Hematopoietic multipotent progenitor cell (in vitro differentiated cells): Measurements from ENCODE around the gene CENPA. TPM values are rescaled to one million over a fixed set of nuclear protein-coding genes. Genes with fewer than 3 reads are reported as not detected.
"Not testable (repeated sequence)": the region's sequence is repeated elsewhere in the genome, so short reads cannot be mapped to it uniquely, and the experiment has no call there.

Experiments
- DNase-seq, 3 donors: peaks; one replicate each; pipeline ENCODE4 v3.0.0-alpha.2; 2011 to 2015; ENCODE audit warnings: low read depth in 2 of 3, low spot score in 2 of 3
- total RNA-seq: library from RNA; depleted of rRNA; stranded (reverse); fragments of >200 nt; gene quantifications from one replicate; pipeline ENCODE4 v1.2.3, GENCODE V29; 2012

Gene CENPA
- total RNA-seq, 1 donor = 0.81 TPM

DNA sequence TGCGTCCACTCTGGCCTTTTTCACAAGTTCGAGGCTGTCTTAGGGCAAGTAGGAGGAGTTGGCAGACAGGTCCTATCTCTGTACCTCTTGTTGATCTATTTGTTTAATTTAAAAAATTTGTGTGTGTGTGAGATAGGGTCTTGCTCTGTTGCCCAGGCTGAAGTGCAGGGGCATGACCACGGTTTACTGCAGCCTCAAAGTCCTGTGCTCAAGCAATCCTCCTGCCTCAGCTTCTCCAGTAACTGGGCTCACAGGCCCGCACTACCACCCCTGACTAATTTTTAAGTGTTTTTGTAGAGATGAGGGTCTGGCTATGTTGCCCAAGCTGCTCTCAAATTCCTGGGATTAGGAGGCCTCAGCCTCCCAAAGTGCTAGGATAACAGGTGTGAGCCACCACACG is 26.0 kb upstream of the CENPA start:
- DNase-seq = no peak

DNA sequence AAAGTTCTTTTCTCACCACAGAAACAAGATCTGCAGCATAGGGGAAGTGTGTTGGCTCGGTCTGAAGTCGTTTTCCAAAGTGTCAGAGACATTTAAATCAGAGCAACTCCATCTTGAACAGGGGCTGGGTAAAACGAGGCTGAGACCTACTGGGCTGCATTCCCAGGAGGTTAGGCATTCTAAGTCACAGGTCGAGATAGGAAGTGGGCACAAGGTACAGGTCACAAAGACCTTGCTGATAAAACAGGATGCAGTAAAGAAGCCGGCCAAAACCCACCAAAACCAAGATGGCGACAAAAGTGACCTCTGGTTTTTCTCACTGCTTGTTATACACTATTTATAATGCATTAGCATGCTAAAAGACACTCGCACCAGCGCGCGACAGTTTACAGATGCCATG is 24.9 kb upstream of the CENPA start:
- DNase-seq = not testable (repeated sequence)

DNA sequence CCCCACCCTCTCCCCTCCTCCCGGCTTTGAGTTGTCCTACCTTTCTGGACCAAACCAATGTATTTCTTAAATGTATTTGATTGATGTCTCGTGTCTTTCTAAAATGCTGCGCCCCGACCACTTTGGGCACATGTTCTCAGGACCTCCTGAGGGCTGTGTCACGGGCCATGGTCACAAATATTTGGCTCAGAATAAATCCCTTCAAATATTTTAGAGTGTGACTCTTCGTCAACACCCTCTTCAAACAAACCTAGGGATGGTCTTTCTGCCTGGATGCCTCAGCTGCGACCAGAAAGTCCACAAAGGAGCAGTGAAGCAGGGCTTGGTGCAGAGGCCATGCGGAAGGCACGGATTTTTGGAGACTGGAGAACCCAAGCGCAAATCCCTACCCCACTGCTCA is 22.8 kb upstream of the CENPA start:
- no peak for DNase-seq

GRCh38 chr2:26764078-26764887 is 21.6 kb upstream of the CENPA start, which contains the start of gene SLC35F6:
Gene SLC35F6 (plus strand): TSS chr2:26764284. CDS start chr2:26764350, 66 bp downstream.
- peak; percentile 68 to 81 (median 75) for DNase-seq

DNA sequence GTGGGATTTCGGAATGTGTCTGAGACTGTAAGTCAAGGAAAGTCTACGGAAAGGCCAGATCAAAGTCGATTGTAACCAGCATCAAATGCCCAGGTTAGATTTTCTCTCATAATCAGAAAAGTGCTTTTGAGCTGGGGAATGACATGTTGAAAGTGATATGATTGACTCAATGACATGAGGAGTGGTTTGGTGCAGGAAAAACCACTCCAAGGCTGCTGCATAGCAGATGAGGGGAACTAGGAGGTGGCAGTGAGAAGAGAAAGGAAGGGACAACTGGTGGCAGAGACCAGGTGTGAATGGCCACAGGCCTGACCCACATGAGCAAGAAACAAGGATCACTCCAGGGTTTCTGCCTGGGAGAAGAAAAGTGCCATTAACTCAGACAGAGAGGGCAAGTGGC is 20.9 kb upstream of the CENPA start:
- no peak for DNase-seq

GRCh38 chr2:26765475-26766200 is 20.2 kb upstream of the CENPA start:
- DNase-seq = no peak

- no peak for DNase-seq
These were observed 18.7 kb upstream of the CENPA start for GRCh38 chr2:26767129-26767528.

DNA sequence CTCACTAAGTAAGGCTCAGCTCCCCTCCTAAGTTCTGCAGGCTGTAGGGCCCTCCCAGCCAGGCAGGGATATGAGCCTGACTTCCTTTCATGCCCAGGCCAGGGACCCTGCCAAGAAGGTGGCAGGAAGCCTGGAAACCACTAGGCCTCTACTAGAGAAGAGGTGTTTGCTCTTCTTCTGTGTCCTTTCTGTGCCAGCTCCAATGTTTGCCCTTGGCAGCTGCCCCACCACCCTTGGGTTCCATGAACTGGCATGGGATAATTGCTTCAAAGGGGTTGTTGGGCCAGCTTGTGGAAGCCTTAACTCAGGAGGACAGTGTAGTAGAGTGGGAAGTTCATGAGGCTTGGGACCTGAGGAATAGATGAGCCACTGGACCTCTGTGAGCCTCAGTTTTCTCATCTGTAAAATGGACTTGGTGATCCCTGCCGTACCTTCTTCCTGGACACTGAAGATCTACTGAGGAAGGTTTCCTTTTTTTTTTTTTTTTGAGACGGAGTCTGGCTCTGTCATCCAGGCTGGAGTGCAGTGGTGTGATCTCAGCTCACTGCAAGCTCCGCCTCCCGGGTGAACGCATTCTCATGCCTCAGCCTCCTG is 17.9 kb upstream of the CENPA start:
- no peak for DNase-seq

GRCh38 chr2:26768759-26769088 is 17.1 kb upstream of the CENPA start:
- DNase-seq = no peak

DNA sequence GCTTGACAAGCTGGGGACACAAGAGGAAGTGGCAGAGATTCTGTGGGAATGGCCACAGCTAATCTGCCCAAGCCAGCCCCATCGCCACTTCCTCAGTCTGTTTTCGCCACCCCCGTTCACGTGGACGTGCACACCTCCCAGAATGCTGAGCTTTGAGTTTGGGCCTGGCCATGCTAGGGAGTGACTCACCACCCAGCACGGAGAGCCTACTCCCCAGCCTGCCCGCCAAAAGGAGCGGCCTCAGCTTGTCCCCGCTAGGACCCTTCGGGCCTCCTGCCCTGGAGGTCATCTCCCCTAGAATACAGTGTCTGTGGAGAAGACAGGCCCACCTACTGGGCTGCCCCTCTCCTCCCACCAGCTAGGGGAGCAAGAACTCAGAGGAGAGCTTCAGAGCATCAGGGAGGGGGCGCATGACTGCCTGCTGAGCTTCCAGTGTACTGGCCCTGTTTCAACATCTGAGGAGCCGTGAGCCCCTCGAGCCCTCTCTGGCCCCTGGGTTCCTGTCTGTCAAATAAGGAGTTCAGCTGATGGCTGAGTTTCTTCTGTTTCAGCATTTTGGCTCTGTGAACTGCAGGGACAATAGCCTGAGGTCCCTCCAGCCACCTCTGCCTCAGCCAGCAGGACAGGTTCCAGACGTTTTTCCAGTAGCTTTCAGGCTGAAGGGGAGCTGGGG is 16.6 kb upstream of the CENPA start:
- peak in 2 of 3 donors; percentile 95 to 98 for DNase-seq

- peak in 1 of 3 donors; percentile 41 for DNase-seq
These were observed 14.8 kb upstream of the CENPA start for GRCh38 chr2:26770986-26771586.

- peak in 1 of 3 donors; percentile 59 for DNase-seq
These were observed 13.5 kb upstream of the CENPA start for GRCh38 chr2:26772064-26773001.

DNA sequence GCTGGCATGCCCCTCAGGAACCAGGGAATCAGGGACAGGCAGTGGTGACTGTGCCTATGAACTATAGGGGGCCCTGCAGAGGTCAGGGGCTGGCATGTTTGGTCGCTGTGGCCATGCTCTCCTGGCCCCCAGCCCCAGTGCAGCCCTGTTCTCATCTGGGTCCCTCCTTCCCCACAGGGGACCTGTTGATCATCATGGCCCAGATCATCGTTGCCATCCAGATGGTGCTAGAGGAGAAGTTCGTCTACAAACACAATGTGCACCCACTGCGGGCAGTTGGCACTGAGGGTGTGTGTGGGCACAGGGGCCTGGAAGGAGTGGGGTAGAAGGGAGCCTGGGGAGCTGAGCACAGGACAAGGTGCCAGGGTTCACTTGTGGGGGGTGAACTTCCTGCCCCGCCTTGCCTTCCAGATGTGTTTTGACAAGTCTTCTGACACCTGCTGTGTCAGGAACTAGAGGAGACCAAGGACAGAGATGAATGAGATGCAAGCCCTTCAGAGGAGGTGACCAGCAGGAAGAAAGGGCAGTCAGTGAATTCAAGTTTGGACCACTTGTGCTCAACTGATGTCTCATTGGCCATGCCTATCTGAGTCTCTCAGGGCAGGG is 9.6 kb upstream of the CENPA start:
- no peak for DNase-seq

DNA sequence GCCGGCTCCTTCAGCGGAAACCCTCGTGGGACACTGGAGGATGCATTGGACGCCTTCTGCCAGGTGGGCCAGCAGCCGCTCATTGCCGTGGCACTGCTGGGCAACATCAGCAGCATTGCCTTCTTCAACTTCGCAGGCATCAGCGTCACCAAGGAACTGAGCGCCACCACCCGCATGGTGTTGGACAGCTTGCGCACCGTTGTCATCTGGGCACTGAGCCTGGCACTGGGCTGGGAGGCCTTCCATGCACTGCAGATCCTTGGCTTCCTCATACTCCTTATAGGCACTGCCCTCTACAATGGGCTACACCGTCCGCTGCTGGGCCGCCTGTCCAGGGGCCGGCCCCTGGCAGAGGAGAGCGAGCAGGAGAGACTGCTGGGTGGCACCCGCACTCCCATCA is 7.8 kb upstream of the CENPA start:
- DNase-seq = no peak

- DNase-seq = no peak
These were observed 7.3 kb upstream of the CENPA start for GRCh38 chr2:26778507-26778906.

GRCh38 chr2:26780203-26780760 is 5.6 kb upstream of the CENPA start:
- DNase-seq = no peak

- DNase-seq = no peak
These were observed 2.8 kb upstream of the CENPA start for GRCh38 chr2:26782876-26783704.
